Activated CD4-positive, alpha-beta T cell treated with anti-CD3 and anti-CD28 coated beads for 24 hours (primary cell): ENCODE measurements around the gene ATG7.
"Not testable (repeated sequence)": the region's sequence is repeated elsewhere in the genome, so short reads cannot be mapped to it uniquely, and the experiment has no call there.

Experiments used
- DNase-seq, 2 donors: peaks; one replicate each; pipeline ENCODE4 v3.0.0-alpha.2; 2020; ENCODE audit warnings: low read depth in 2 of 2

ATG7 gene

GRCh38 chr3:11254876-11255275, 17.3 kb upstream of the ATG7 start:
- DNase-seq: no peak

- not testable (repeated sequence) for DNase-seq
These were observed 16.7 kb upstream of the ATG7 start for GRCh38 chr3:11255537-11255936.

- no peak for DNase-seq
These were observed 13.2 kb upstream of the ATG7 start for GRCh38 chr3:11258958-11259357.

- no peak for DNase-seq
These were observed 11.7 kb upstream of the ATG7 start for GRCh38 chr3:11260460-11260859.

GRCh38 chr3:11269007-11269406, 3.2 kb upstream of the ATG7 start:
- no peak for DNase-seq

GRCh38 chr3:11272906-11273574, 843 bp downstream of the ATG7 start:
- DNase-seq: no peak

- DNase-seq: no peak
These were observed 1.7 kb downstream of the ATG7 start for GRCh38 chr3:11273891-11274291.

GRCh38 chr3:11274566-11275142, 2.5 kb downstream of the ATG7 start:
- no peak for DNase-seq

GRCh38 chr3:11275926-11276325, 3.7 kb downstream of the ATG7 start:
- no peak for DNase-seq

GRCh38 chr3:11276901-11277300, 4.7 kb downstream of the ATG7 start:
- DNase-seq: no peak

- DNase-seq: no peak
These were observed 10.3 kb downstream of the ATG7 start for GRCh38 chr3:11282250-11283138.

GRCh38 chr3:11283139-11283475, 10.9 kb downstream of the ATG7 start:
- no peak for DNase-seq

- DNase-seq: no peak
These were observed 11.8 kb downstream of the ATG7 start for GRCh38 chr3:11284011-11284410.

- no peak for DNase-seq
These were observed 13.3 kb downstream of the ATG7 start for GRCh38 chr3:11285471-11285870.

GRCh38 chr3:11287404-11287803, 15.2 kb downstream of the ATG7 start:
- no peak for DNase-seq

- DNase-seq: no peak
These were observed 15.9 kb downstream of the ATG7 start for GRCh38 chr3:11288021-11288491.

- DNase-seq: no peak
These were observed 16.8 kb downstream of the ATG7 start for GRCh38 chr3:11288786-11289637.

- no peak for DNase-seq
These were observed 17.7 kb downstream of the ATG7 start for GRCh38 chr3:11289864-11290263.

GRCh38 chr3:11290743-11291680, 18.8 kb downstream of the ATG7 start:
- no peak for DNase-seq

GRCh38 chr3:11291808-11292207, 19.6 kb downstream of the ATG7 start:
- no peak for DNase-seq

- no peak for DNase-seq
These were observed 24.9 kb downstream of the ATG7 start for GRCh38 chr3:11297126-11297525.
